ENCODE measurements around the gene NOP53.

DNA sequence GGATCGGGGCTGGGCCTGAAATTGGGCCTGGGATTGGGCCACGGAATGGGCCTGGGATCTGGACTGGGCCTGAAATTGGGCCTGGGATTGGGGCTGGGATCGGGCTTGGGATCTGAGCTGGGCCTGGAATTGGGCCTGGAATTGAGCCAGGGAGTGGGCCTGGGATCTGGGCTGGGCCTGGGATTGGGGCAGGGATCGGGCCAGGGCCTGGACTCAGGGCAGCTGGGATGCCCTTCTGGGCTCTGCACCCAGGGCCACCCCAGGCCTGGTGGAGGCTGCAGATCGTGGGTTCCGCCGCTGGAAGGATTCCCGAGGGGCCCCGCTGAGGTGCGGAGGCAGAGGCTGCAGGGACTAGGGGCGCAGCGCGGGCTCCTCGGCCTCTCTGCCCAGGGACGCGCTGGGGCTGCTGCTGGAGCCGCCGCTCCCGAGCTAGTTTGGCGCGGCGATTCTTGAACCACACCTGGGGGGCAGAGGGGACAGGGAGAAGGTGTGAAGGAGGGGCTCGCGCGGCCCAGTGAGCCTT, 57.2 kb downstream of the NOP53 start:
- no peak for TF ChIP-seq POLR2A (IDR thresholded peaks at IDR 0.05)
- TF ChIP-seq, protein P1, sequence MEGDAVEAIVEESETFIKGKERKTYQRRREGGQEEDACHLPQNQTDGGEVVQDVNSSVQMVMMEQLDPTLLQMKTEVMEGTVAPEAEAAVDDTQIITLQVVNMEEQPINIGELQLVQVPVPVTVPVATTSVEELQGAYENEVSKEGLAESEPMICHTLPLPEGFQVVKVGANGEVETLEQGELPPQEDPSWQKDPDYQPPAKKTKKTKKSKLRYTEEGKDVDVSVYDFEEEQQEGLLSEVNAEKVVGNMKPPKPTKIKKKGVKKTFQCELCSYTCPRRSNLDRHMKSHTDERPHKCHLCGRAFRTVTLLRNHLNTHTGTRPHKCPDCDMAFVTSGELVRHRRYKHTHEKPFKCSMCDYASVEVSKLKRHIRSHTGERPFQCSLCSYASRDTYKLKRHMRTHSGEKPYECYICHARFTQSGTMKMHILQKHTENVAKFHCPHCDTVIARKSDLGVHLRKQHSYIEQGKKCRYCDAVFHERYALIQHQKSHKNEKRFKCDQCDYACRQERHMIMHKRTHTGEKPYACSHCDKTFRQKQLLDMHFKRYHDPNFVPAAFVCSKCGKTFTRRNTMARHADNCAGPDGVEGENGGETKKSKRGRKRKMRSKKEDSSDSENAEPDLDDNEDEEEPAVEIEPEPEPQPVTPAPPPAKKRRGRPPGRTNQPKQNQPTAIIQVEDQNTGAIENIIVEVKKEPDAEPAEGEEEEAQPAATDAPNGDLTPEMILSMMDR (IDR thresholded peaks at IDR 0.05 in 8 of 11, conservative IDR thresholded peaks at IDR 0.05 in 3 of 11) = no peak
- no peak for TF ChIP-seq POLR2AphosphoS5 (IDR thresholded peaks at IDR 0.05)

Data from spleen (tissue), 7 donors.